Measurements from ENCODE around the gene ACKR3. TPM values are rescaled to one million over a fixed set of nuclear protein-coding genes. Genes with fewer than 3 reads are reported as not detected.
A peak's percentile ranks its signal among the peaks of the same experiment; 100 is the strongest.

Gene ACKR3
- total RNA-seq, 1 donor from 2014 or later, result 39.3 TPM

GRCh38 chr2:236631856-236632291 lies 62.2 kb downstream of the ACKR3 start:
- Histone ChIP-seq H3K36me3 (no peaks in the 10 kb centered on the region), H3K27ac (replicated peaks) (peak overlapping the region; percentile 60), H3K4me1 (peaks cover 28% of the 10 kb centered on the region), H3K27me3 (ENCODE audit: low read depth) (no peaks in the 10 kb centered on the region), H3K4me3 (no peak overlapping the region), H3K9me3 (replicated peaks) (no peaks in the 10 kb centered on the region)
- DNase-seq, result no peak
- no peak for TF ChIP-seq CTCF (IDR thresholded peaks at IDR 0.05; ENCODE audit: borderline replicate concordance)
- intact Hi-C loops (cut with micrococcal nuclease), result no loop called here

All from left ventricle myocardium inferior (tissue), 1 donor.